GM23338 (cell line): ENCODE data around the gene IQCM.

Source experiments
- CREB1 ChIP-seq: fragments of 250-450 bp; sonication (Bioruptor Pico); IDR thresholded peaks from 2 replicates; pipeline ENCODE4 v1.5.0; 2020; ENCODE audit warnings: low read depth, mild to moderate bottlenecking, moderate library complexity
- EZH2 ChIP-seq: fragments of 200-600 bp; sonication (generic); IDR thresholded peaks from one replicate; pipeline ENCODE4 v1.8.0; 2017; ENCODE audit warnings: antibody characterized with exemption, mild to moderate bottlenecking, low read depth; ENCODE audit not compliant: unreplicated experiment
- EZH2phosphoT487 ChIP-seq: fragments of 200-600 bp; sonication (generic); IDR thresholded peaks from one replicate; pipeline ENCODE4 v1.8.1; 2018; ENCODE audit warnings: antibody characterized with exemption; ENCODE audit not compliant: unreplicated experiment
- JUNB ChIP-seq: IDR thresholded peaks from one replicate; pipeline ENCODE4 v1.6.1; 2016; ENCODE audit warnings: antibody characterized with exemption; ENCODE audit not compliant: unreplicated experiment
- NANOG ChIP-seq: IDR thresholded peaks from 2 replicates; pipeline ENCODE4 v1.6.1; 2016; ENCODE audit warnings: antibody characterized with exemption, borderline replicate concordance
- POLR2AphosphoS5 ChIP-seq: IDR thresholded peaks from 2 replicates; pipeline ENCODE4 v1.6.1; 2016; ENCODE audit warnings: antibody characterized with exemption, low read depth
- REST ChIP-seq: IDR thresholded peaks from one replicate; pipeline ENCODE4 v1.6.1; 2018; ENCODE audit warnings: antibody characterized with exemption; ENCODE audit not compliant: unreplicated experiment
- STAT1 ChIP-seq: IDR thresholded peaks from one replicate; pipeline ENCODE4 v1.6.1; 2016; ENCODE audit warnings: antibody characterized with exemption; ENCODE audit not compliant: unreplicated experiment
- ZNF114 ChIP-seq: fragments of 250-450 bp; sonication (Bioruptor Pico); IDR thresholded peaks from 2 replicates; pipeline ENCODE4 v1.5.0; 2020; ENCODE audit warnings: mild to moderate bottlenecking, moderate library complexity
- ZNF331 ChIP-seq: fragments of 250-450 bp; sonication (Bioruptor Pico); IDR thresholded peaks from 2 replicates; pipeline ENCODE4 v1.5.0; 2020; ENCODE audit warnings: low read depth, mild to moderate bottlenecking, moderate library complexity
- TF ChIP-seq, protein P1 (sequence below), 2 experiments: fragments of 200-600 bp in 1 of 2; sonication (generic) in 1 of 2; conservative IDR thresholded peaks; 2 replicates each; pipeline versions ENCODE4 v1.5.1 to v1.6.1; 2016 to 2017; ENCODE audit warnings: antibody characterized with exemption in 2 of 2, low read depth in 2 of 2, mild to moderate bottlenecking in 2 of 2, moderate library complexity in 1 of 2
- TF ChIP-seq, protein P2 (sequence below): IDR thresholded peaks from 2 replicates; pipeline ENCODE4 v1.6.1; 2016; ENCODE audit warnings: antibody characterized with exemption
- TF ChIP-seq, protein P3 (sequence below): fragments of 250-450 bp; sonication (Bioruptor Pico); IDR thresholded peaks from 2 replicates; pipeline ENCODE4 v1.5.0; 2020; ENCODE audit warnings: mild to moderate bottlenecking, moderate library complexity

DNA sequence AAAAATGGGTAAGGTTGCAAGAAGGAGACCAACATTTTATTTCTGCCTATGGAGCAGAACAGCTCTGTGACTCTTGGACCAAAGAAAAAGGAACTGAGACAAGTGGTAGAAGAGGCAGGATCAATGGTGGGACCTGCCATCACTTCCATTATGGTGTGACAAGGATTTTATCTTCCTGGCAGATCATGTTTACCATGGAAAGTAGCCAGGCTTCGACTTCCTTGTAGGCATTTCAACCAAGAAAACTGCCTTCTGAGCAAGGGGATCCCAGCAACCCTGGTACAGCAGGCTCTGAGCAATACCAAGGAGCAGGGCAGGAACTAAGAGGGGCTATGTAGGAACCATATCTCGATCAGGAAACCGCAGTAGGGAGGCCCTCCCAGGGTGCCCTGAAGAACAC lies 317.4 kb downstream of the IQCM start:
- TF ChIP-seq, protein P1, sequence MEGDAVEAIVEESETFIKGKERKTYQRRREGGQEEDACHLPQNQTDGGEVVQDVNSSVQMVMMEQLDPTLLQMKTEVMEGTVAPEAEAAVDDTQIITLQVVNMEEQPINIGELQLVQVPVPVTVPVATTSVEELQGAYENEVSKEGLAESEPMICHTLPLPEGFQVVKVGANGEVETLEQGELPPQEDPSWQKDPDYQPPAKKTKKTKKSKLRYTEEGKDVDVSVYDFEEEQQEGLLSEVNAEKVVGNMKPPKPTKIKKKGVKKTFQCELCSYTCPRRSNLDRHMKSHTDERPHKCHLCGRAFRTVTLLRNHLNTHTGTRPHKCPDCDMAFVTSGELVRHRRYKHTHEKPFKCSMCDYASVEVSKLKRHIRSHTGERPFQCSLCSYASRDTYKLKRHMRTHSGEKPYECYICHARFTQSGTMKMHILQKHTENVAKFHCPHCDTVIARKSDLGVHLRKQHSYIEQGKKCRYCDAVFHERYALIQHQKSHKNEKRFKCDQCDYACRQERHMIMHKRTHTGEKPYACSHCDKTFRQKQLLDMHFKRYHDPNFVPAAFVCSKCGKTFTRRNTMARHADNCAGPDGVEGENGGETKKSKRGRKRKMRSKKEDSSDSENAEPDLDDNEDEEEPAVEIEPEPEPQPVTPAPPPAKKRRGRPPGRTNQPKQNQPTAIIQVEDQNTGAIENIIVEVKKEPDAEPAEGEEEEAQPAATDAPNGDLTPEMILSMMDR (conservative IDR thresholded peaks at IDR 0.05; ENCODE audit: low read depth in 2 of 2) = no peak
- TF ChIP-seq CREB1 (CRISPR knock-in tag) (no peak), STAT1 (no peak), REST (no peak), JUNB (no peak), EZH2phosphoT487 (no peak), ZNF331 (no peak), POLR2AphosphoS5 (no peak), EZH2 (no peak), ZNF114 (CRISPR knock-in tag) (no peak), NANOG (no peak)
- TF ChIP-seq, protein P2, sequence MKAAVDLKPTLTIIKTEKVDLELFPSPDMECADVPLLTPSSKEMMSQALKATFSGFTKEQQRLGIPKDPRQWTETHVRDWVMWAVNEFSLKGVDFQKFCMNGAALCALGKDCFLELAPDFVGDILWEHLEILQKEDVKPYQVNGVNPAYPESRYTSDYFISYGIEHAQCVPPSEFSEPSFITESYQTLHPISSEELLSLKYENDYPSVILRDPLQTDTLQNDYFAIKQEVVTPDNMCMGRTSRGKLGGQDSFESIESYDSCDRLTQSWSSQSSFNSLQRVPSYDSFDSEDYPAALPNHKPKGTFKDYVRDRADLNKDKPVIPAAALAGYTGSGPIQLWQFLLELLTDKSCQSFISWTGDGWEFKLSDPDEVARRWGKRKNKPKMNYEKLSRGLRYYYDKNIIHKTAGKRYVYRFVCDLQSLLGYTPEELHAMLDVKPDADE = no peak
- TF ChIP-seq, protein P3, sequence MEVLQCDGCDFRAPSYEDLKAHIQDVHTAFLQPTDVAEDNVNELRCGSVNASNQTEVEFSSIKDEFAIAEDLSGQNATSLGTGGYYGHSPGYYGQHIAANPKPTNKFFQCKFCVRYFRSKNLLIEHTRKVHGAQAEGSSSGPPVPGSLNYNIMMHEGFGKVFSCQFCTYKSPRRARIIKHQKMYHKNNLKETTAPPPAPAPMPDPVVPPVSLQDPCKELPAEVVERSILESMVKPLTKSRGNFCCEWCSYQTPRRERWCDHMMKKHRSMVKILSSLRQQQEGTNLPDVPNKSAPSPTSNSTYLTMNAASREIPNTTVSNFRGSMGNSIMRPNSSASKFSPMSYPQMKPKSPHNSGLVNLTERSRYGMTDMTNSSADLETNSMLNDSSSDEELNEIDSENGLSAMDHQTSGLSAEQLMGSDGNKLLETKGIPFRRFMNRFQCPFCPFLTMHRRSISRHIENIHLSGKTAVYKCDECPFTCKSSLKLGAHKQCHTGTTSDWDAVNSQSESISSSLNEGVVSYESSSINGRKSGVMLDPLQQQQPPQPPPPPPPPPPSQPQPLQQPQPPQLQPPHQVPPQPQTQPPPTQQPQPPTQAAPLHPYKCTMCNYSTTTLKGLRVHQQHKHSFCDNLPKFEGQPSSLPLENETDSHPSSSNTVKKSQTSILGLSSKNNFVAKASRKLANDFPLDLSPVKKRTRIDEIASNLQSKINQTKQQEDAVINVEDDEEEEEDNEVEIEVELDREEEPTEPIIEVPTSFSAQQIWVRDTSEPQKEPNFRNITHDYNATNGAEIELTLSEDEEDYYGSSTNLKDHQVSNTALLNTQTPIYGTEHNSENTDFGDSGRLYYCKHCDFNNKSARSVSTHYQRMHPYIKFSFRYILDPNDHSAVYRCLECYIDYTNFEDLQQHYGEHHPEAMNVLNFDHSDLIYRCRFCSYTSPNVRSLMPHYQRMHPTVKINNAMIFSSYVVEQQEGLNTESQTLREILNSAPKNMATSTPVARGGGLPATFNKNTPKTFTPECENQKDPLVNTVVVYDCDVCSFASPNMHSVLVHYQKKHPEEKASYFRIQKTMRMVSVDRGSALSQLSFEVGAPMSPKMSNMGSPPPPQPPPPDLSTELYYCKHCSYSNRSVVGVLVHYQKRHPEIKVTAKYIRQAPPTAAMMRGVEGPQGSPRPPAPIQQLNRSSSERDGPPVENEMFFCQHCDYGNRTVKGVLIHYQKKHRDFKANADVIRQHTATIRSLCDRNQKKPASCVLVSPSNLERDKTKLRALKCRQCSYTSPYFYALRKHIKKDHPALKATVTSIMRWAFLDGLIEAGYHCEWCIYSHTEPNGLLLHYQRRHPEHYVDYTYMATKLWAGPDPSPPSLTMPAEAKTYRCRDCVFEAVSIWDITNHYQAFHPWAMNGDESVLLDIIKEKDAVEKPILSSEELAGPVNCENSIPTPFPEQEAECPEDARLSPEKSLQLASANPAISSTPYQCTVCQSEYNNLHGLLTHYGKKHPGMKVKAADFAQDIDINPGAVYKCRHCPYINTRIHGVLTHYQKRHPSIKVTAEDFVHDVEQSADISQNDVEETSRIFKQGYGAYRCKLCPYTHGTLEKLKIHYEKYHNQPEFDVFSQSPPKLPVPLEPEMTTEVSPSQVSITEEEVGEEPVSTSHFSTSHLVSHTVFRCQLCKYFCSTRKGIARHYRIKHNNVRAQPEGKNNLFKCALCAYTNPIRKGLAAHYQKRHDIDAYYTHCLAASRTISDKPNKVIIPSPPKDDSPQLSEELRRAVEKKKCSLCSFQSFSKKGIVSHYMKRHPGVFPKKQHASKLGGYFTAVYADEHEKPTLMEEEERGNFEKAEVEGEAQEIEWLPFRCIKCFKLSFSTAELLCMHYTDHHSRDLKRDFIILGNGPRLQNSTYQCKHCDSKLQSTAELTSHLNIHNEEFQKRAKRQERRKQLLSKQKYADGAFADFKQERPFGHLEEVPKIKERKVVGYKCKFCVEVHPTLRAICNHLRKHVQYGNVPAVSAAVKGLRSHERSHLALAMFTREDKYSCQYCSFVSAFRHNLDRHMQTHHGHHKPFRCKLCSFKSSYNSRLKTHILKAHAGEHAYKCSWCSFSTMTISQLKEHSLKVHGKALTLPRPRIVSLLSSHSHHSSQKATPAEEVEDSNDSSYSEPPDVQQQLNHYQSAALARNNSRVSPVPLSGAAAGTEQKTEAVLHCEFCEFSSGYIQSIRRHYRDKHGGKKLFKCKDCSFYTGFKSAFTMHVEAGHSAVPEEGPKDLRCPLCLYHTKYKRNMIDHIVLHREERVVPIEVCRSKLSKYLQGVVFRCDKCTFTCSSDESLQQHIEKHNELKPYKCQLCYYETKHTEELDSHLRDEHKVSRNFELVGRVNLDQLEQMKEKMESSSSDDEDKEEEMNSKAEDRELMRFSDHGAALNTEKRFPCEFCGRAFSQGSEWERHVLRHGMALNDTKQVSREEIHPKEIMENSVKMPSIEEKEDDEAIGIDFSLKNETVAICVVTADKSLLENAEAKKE (CRISPR knock-in tag) = no peak
